Measurements from ENCODE around the gene SUPT20HL1. TPM values are rescaled to one million over a fixed set of nuclear protein-coding genes. Genes with fewer than 3 reads are reported as not detected.
"Not testable (repeated sequence)": the region's sequence is repeated elsewhere in the genome, so short reads cannot be mapped to it uniquely, and the experiment has no call there.

Gene SUPT20HL1
- total RNA-seq, 4 donors from 2014 or later, result 1.6 TPM; not detected in 3

- Histone ChIP-seq H3K36me3 (no peaks in the 10 kb centered on the region), H3K9me3 (no peaks in the 10 kb centered on the region), H3K27me3 (no peaks in the 10 kb centered on the region), H3K4me3 (no peak overlapping the region), H3K4me1 (no peaks in the 10 kb centered on the region), H3K27ac (peak overlapping the region; percentile 4 to 6)
- TF ChIP-seq CTCF (IDR thresholded peaks at IDR 0.05), result no peak
- TF ChIP-seq POLR2A (IDR thresholded peaks at IDR 0.05), result no peak
- intact Hi-C loops (cut with DNase I; ENCODE audit: low total_unique reads), result no loop called here
- no peak for DNase-seq
Observed at GRCh38 chrX:24347881-24348280, 12.6 kb upstream of the SUPT20HL1 start.

- Histone ChIP-seq H3K27ac (no peak overlapping the region), H3K36me3 (no peaks in the 10 kb centered on the region), H3K4me1 (no peaks in the 10 kb centered on the region), H3K27me3 (no peaks in the 10 kb centered on the region), H3K9me3 (no peaks in the 10 kb centered on the region), H3K4me3 (no peak overlapping the region)
- intact Hi-C loops (cut with DNase I; ENCODE audit: low total_unique reads), result no loop called here
- no peak for DNase-seq
- TF ChIP-seq CTCF (IDR thresholded peaks at IDR 0.05) (no peak), POLR2A (IDR thresholded peaks at IDR 0.05) (no peak)
Observed at GRCh38 chrX:24350217-24350616, 10.2 kb upstream of the SUPT20HL1 start.

- no peak for DNase-seq
- intact Hi-C loops (cut with DNase I; ENCODE audit: low total_unique reads), result no loop called here
- H3K4me1 ChIP-seq, result no peaks in the 10 kb centered on the region
- H3K27me3 ChIP-seq, result no peaks in the 10 kb centered on the region
- H3K4me3 ChIP-seq, result no peak overlapping the region
- TF ChIP-seq CTCF (IDR thresholded peaks at IDR 0.05) (no peak), POLR2A (IDR thresholded peaks at IDR 0.05) (no peak)
- H3K36me3 ChIP-seq, result no peaks in the 10 kb centered on the region
- H3K9me3 ChIP-seq, result no peaks in the 10 kb centered on the region
- no peak overlapping the region for H3K27ac ChIP-seq
Observed at GRCh38 chrX:24355095-24355494, 5.3 kb upstream of the SUPT20HL1 start.

- intact Hi-C loops (cut with DNase I; ENCODE audit: low total_unique reads), result no loop called here
- H3K27me3 ChIP-seq, result no peaks in the 10 kb centered on the region
- no peaks in the 10 kb centered on the region for H3K36me3 ChIP-seq
- TF ChIP-seq CTCF (IDR thresholded peaks at IDR 0.05) (no peak), POLR2A (IDR thresholded peaks at IDR 0.05) (no peak)
- no peak overlapping the region for H3K27ac ChIP-seq
- H3K4me1 ChIP-seq, result no peaks in the 10 kb centered on the region
- DNase-seq, result no peak
- no peak overlapping the region for H3K4me3 ChIP-seq
- no peaks in the 10 kb centered on the region for H3K9me3 ChIP-seq
Observed at GRCh38 chrX:24357106-24357505, 3.3 kb upstream of the SUPT20HL1 start.

GRCh38 chrX:24362089-24362745, 1.8 kb downstream of the SUPT20HL1 start:
- H3K4me1 ChIP-seq; H3K27ac ChIP-seq; H3K4me3 ChIP-seq; H3K36me3 ChIP-seq; DNase-seq; intact Hi-C loops (cut with DNase I; ENCODE audit: low total_unique reads); H3K9me3 ChIP-seq; H3K27me3 ChIP-seq: not testable (repeated sequence)

- H3K4me3 ChIP-seq; H3K36me3 ChIP-seq; H3K4me1 ChIP-seq; intact Hi-C loops (cut with DNase I; ENCODE audit: low total_unique reads); H3K27me3 ChIP-seq; H3K9me3 ChIP-seq: not testable (repeated sequence)
- H3K27ac ChIP-seq, result peak overlapping the region in 1 of 2 donors; percentile 39
- peak in 1 of 2 donors; percentile 54 for DNase-seq
Observed at GRCh38 chrX:24363432-24364181, 3.2 kb downstream of the SUPT20HL1 start.
